DOHH2 (cell line): ENCODE measurements around the gene SFXN1.
"Not testable (repeated sequence)": the region's sequence is repeated elsewhere in the genome, so short reads cannot be mapped to it uniquely, and the experiment has no call there.

Experiments used
- H3F3A ChIP-seq: fragments of 200-600 bp; sonication (generic), shearing (Covaris generic); 2 replicates; pipeline ENCODE4 v1.6.0; 2016; ENCODE audit warnings: antibody characterized with exemption, mild to moderate bottlenecking; ENCODE audit not compliant: control insufficient read depth, insufficient read depth
- H3K27ac ChIP-seq: fragments of 200-600 bp; sonication (generic); 2 replicates; pipeline ENCODE4 v1.5.1; 2014; ENCODE audit warnings: low read depth, mild to moderate bottlenecking, low read length, moderate library complexity
- H3K27me3 ChIP-seq: fragments of 200-600 bp; sonication (generic); 2 replicates; pipeline ENCODE4 v1.6.1; 2014; ENCODE audit warnings: mild to moderate bottlenecking, low read length, mixed read lengths; ENCODE audit not compliant: control insufficient read depth
- H3K36me3 ChIP-seq: fragments of 200-600 bp; sonication (generic); 2 replicates; pipeline ENCODE4 v1.6.1; 2014; ENCODE audit warnings: mild to moderate bottlenecking, low read length, moderate library complexity, mixed read lengths; ENCODE audit not compliant: control insufficient read depth
- H3K4me1 ChIP-seq: fragments of 200-600 bp; sonication (generic); 2 replicates; pipeline ENCODE4 v1.6.1; 2014; ENCODE audit warnings: mild to moderate bottlenecking, low read length, mixed read lengths; ENCODE audit not compliant: control insufficient read depth
- H3K4me2 ChIP-seq: fragments of 200-600 bp; sonication (generic); 2 replicates; pipeline ENCODE4 v1.6.0; 2014; ENCODE audit warnings: mild to moderate bottlenecking, low read length, moderate library complexity
- H3K4me3 ChIP-seq: fragments of 200-600 bp; sonication (generic); 2 replicates; pipeline ENCODE4 v1.5.1; 2014; ENCODE audit warnings: mild to moderate bottlenecking, low read length, mixed read lengths
- H3K79me2 ChIP-seq: fragments of 200-600 bp; sonication (generic); 2 replicates; pipeline ENCODE4 v1.6.1; 2014; ENCODE audit warnings: mild to moderate bottlenecking, low read length, mixed read lengths; ENCODE audit not compliant: control insufficient read depth
- H3K9me2 ChIP-seq: fragments of 200-600 bp; sonication (generic); replicated peaks from 2 replicates; pipeline ENCODE4 v1.6.1; 2014; ENCODE audit warnings: mild to moderate bottlenecking, low read length, mixed read lengths; ENCODE audit not compliant: control insufficient read depth
- H3K9me3 ChIP-seq: fragments of 200-600 bp; sonication (generic); 2 replicates; pipeline ENCODE4 v1.6.1; 2014; ENCODE audit warnings: antibody characterized with exemption, low read length, mixed read lengths; ENCODE audit not compliant: control insufficient read depth, insufficient read depth
- H4K20me1 ChIP-seq: fragments of 200-600 bp; sonication (generic); 2 replicates; pipeline ENCODE4 v1.6.0; 2014; ENCODE audit warnings: low read depth, mild to moderate bottlenecking, antibody characterized with exemption, low read length, moderate library complexity; ENCODE audit not compliant: control insufficient read depth, insufficient read depth
- EZH2phosphoT487 ChIP-seq: fragments of 200-600 bp; sonication (generic); IDR thresholded peaks from 2 replicates; pipeline ENCODE4 v1.6.1; 2017; ENCODE audit warnings: borderline replicate concordance, mild to moderate bottlenecking, antibody characterized with exemption, low read length, moderate library complexity, mixed read lengths
- TF ChIP-seq, protein P1 (sequence below): fragments of 200-600 bp; sonication (generic); IDR thresholded peaks from one replicate; pipeline ENCODE4 v1.5.1; 2014; ENCODE audit warnings: antibody characterized with exemption, mild to moderate bottlenecking, low read depth, low read length; ENCODE audit not compliant: poor library complexity, severe bottlenecking

The SFXN1 gene

GRCh38 chr5:175501759-175502158, 23.4 kb downstream of the SFXN1 start:
- H3K27me3 ChIP-seq: no peaks in the 10 kb centered on the region
- peaks cover 85% of the 10 kb centered on the region for H3K79me2 ChIP-seq
- H3K9me2 ChIP-seq: no peaks in the 10 kb centered on the region
- TF ChIP-seq EZH2phosphoT487: no peak
- TF ChIP-seq, protein P1, sequence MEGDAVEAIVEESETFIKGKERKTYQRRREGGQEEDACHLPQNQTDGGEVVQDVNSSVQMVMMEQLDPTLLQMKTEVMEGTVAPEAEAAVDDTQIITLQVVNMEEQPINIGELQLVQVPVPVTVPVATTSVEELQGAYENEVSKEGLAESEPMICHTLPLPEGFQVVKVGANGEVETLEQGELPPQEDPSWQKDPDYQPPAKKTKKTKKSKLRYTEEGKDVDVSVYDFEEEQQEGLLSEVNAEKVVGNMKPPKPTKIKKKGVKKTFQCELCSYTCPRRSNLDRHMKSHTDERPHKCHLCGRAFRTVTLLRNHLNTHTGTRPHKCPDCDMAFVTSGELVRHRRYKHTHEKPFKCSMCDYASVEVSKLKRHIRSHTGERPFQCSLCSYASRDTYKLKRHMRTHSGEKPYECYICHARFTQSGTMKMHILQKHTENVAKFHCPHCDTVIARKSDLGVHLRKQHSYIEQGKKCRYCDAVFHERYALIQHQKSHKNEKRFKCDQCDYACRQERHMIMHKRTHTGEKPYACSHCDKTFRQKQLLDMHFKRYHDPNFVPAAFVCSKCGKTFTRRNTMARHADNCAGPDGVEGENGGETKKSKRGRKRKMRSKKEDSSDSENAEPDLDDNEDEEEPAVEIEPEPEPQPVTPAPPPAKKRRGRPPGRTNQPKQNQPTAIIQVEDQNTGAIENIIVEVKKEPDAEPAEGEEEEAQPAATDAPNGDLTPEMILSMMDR: no peak
- no peak overlapping the region for H3K4me3 ChIP-seq
- peaks cover 78% of the 10 kb centered on the region for H3K36me3 ChIP-seq
- no peaks in the 10 kb centered on the region for H4K20me1 ChIP-seq
- H3K9me3 ChIP-seq: no peaks in the 10 kb centered on the region
- H3K4me1 ChIP-seq: no peaks in the 10 kb centered on the region
- no peak overlapping the region for H3K4me2 ChIP-seq
- H3K27ac ChIP-seq: no peak overlapping the region
- H3F3A ChIP-seq: no peaks in the 10 kb centered on the region

DNA sequence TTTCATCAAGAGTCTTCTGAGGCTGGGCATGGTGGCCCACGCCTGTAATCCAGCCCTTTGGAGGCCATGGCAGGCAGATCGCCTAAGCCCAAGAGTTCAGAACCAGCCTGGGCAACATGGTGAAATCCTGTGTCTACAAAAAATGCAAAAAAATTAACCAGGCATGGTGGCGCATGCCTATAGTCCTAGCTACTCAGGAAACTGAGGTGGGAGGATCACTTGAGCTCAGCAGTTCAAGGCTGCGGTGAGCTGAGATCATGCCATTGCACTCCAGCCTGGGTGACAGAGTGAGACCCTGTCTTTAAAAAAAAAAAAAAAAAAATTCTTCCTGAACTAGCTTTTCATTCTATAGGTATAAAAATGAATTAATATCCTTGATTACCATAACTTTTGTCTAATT, 29.3 kb downstream of the SFXN1 start:
- peaks cover 76% of the 10 kb centered on the region for H3K36me3 ChIP-seq
- not testable (repeated sequence) for H3K27ac ChIP-seq, H3K9me2 ChIP-seq

GRCh38 chr5:175508896-175509295, 30.5 kb downstream of the SFXN1 start:
- Histone ChIP-seq H3K9me3 (no peaks in the 10 kb centered on the region), H3K27ac (no peak overlapping the region), H3K4me1 (no peaks in the 10 kb centered on the region), H3K9me2 (no peaks in the 10 kb centered on the region), H3K4me2 (no peak overlapping the region), H3K36me3 (peaks cover 78% of the 10 kb centered on the region), H3F3A (no peaks in the 10 kb centered on the region), H3K4me3 (no peak overlapping the region), H3K27me3 (no peaks in the 10 kb centered on the region), H3K79me2 (peaks cover 35% of the 10 kb centered on the region), H4K20me1 (no peaks in the 10 kb centered on the region)
- TF ChIP-seq, protein P1: no peak
- no peak for TF ChIP-seq EZH2phosphoT487

More for the DNA sequence above, 29.3 kb downstream of the SFXN1 start:
- not testable (repeated sequence) for H3K4me2 ChIP-seq, H3K27me3 ChIP-seq, H4K20me1 ChIP-seq, H3F3A ChIP-seq, H3K4me3 ChIP-seq, H3K4me1 ChIP-seq, H3K9me3 ChIP-seq
- H3K79me2 ChIP-seq: peaks cover 46% of the 10 kb centered on the region

GRCh38 chr5:175513297-175513696, 34.9 kb downstream of the SFXN1 start:
- Histone ChIP-seq H3K27me3 (no peaks in the 10 kb centered on the region), H3K9me3 (no peaks in the 10 kb centered on the region), H3K4me3 (no peak overlapping the region), H3K4me1 (no peaks in the 10 kb centered on the region), H3K36me3 (peaks cover 96% of the 10 kb centered on the region), H3K9me2 (no peaks in the 10 kb centered on the region), H4K20me1 (no peaks in the 10 kb centered on the region), H3K4me2 (no peak overlapping the region), H3F3A (no peaks in the 10 kb centered on the region), H3K27ac (no peak overlapping the region), H3K79me2 (no peaks in the 10 kb centered on the region)
- no peak for TF ChIP-seq EZH2phosphoT487
- TF ChIP-seq, protein P1: no peak
